ENCODE measurements around the gene HEXIM2. TPM values are rescaled to one million over a fixed set of nuclear protein-coding genes. Genes with fewer than 3 reads are reported as not detected.
A peak's percentile ranks its signal among the peaks of the same experiment; 100 is the strongest.

Gene HEXIM2
- total and polyA plus RNA-seq, 8 donors, result 0.92 to 34.4 (median 11.0) TPM

DNA sequence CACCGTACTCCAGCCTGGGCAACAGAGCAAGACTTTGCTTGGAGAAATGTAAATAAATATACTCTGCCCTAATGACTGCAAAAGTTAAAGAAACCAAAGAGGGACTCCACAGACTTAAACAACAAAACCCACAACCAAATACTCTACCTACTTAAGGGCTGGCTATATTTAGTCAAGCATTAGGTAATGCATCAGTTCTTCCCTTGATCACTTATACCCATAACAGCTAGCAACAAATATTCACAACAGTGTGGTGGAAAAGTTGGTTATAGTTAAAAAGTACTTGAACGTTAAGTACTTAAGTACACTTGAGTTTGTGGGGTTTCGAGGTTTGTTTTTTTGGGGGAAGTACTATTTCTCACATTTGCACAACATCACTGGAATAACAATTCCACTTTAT is 5.4 kb upstream of the HEXIM2 start:
- H3K27ac ChIP-seq, result peak overlapping the region in 2 of 5 donors; percentile 41 to 50
- TF ChIP-seq POLR2A (IDR thresholded peaks at IDR 0.05) (no peak), EP300 (IDR thresholded peaks at IDR 0.05) (no peak), POLR2AphosphoS5 (IDR thresholded peaks at IDR 0.05) (no peak)
- TF ChIP-seq, protein P1, sequence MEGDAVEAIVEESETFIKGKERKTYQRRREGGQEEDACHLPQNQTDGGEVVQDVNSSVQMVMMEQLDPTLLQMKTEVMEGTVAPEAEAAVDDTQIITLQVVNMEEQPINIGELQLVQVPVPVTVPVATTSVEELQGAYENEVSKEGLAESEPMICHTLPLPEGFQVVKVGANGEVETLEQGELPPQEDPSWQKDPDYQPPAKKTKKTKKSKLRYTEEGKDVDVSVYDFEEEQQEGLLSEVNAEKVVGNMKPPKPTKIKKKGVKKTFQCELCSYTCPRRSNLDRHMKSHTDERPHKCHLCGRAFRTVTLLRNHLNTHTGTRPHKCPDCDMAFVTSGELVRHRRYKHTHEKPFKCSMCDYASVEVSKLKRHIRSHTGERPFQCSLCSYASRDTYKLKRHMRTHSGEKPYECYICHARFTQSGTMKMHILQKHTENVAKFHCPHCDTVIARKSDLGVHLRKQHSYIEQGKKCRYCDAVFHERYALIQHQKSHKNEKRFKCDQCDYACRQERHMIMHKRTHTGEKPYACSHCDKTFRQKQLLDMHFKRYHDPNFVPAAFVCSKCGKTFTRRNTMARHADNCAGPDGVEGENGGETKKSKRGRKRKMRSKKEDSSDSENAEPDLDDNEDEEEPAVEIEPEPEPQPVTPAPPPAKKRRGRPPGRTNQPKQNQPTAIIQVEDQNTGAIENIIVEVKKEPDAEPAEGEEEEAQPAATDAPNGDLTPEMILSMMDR (IDR thresholded peaks at IDR 0.05), result no peak
- H3K4me1 ChIP-seq, result peaks cover 58 to 87% (median 71%) of the 10 kb centered on the region in 4 donors
- no peaks in the 10 kb centered on the region for H3K27me3 ChIP-seq
- no peak overlapping the region for H3K4me3 ChIP-seq
- WGBS, 5 donors, result 82 to 89% (median 85%) methylated on average over 3 of the region's 3 CpGs
- no peaks in the 10 kb centered on the region for H3K9me3 ChIP-seq
- no peak for DNase-seq
- no peaks in the 10 kb centered on the region for H3K36me3 ChIP-seq
- intact Hi-C loops (cut with DNase I; ENCODE audit: low total_unique reads), result no loop called here

- WGBS, 5 donors, result 0% methylated on average over 43 to 48 of the region's 48 CpGs
- intact Hi-C loops (cut with DNase I; ENCODE audit: low total_unique reads), result no loop called here
- Histone ChIP-seq H3K27ac (peak overlapping the region; percentile 98 to 100 (median 100)), H3K36me3 (peaks cover 0 to 6% (median 0%) of the 10 kb centered on the region in 4 donors), H3K4me3 (peak overlapping the region; percentile 56 to 96 (median 83)), H3K9me3 (no peaks in the 10 kb centered on the region), H3K27me3 (no peaks in the 10 kb centered on the region), H3K4me1 (peaks cover 47 to 64% (median 54%) of the 10 kb centered on the region in 4 donors)
- TF ChIP-seq, protein P1 (IDR thresholded peaks at IDR 0.05), result peak in 1 of 7 experiments; percentile 32
- no peak for TF ChIP-seq POLR2A (IDR thresholded peaks at IDR 0.05)
- peak; percentile 58 to 93 for DNase-seq
These were observed 1.0 kb upstream of the HEXIM2 start for GRCh38 chr17:45160447-45161287.

DNA sequence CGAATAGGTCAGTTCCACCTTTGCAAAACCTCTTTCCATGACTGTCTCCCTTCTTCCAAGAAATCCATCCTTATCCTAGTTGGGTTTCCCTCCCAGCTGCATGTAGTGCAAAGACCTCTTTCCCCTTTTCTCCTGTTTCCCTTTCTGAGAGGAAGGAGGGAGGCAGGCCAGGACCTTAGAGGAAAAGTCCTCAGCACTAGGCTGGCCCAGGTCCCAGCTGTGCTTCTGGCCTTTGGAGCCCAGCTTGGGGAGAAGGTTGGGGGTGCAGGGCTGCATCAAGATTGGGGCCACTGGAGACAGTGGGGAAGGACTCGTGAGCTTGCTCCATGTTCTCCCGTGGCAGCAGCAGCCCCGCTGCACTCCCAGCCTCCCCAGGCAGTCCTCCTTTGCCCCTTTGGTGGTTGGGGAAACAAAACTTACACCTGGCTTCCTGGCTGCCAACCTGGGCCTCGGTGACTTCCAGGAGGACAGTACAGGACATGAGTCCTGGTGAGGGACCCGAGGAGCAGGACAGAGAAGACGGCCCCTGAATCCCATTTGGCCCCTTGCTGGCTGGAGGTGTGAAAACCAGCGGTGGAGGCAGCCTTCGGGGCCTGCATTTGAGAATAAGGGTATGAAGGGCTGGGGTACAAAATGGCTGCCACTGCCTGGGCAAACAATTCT is 481 bp downstream of the HEXIM2 start:
- TF ChIP-seq, protein P1 (IDR thresholded peaks at IDR 0.05), result no peak
- no peak for TF ChIP-seq EP300 (IDR thresholded peaks at IDR 0.05)
- no peak for TF ChIP-seq POLR2AphosphoS5 (IDR thresholded peaks at IDR 0.05)
- no peak for TF ChIP-seq POLR2A (IDR thresholded peaks at IDR 0.05)
- Histone ChIP-seq H3K27ac (peak overlapping the region; percentile 48 to 100 (median 77)), H3K4me3 (peak overlapping the region; percentile 30 to 96 (median 65))

GRCh38 chr17:45164734-45165269 is 3.1 kb downstream of the HEXIM2 start:
- no peak for DNase-seq

More for the DNA sequence above, 481 bp downstream of the HEXIM2 start:
- peaks cover 37 to 50% (median 41%) of the 10 kb centered on the region in 4 donors for H3K4me1 ChIP-seq
- H3K27me3 ChIP-seq, result no peaks in the 10 kb centered on the region
- no peak for DNase-seq
- no peaks in the 10 kb centered on the region for H3K9me3 ChIP-seq
- intact Hi-C loops (cut with DNase I; ENCODE audit: low total_unique reads), result no loop called here
- 50 to 57% (median 54%) methylated on average over 9 of the region's 9 CpGs for WGBS, 5 donors
- peaks cover 0 to 6% (median 0%) of the 10 kb centered on the region in 4 donors for H3K36me3 ChIP-seq

More at GRCh38 chr17:45164734-45165269, 3.1 kb downstream of the HEXIM2 start:
- WGBS, 5 donors, result 88 to 100% (median 92%) methylated on average over 7 of the region's 7 CpGs
- H3K36me3 ChIP-seq, result peaks cover 0 to 17% (median 7%) of the 10 kb centered on the region in 4 donors
- TF ChIP-seq EP300 (IDR thresholded peaks at IDR 0.05), result no peak
- TF ChIP-seq, protein P1 (IDR thresholded peaks at IDR 0.05), result no peak
- no peak for TF ChIP-seq POLR2A (IDR thresholded peaks at IDR 0.05)
- TF ChIP-seq POLR2AphosphoS5 (IDR thresholded peaks at IDR 0.05), result no peak
- no peaks in the 10 kb centered on the region for H3K9me3 ChIP-seq
- H3K27ac ChIP-seq, result no peak overlapping the region
- peaks cover 11 to 24% (median 15%) of the 10 kb centered on the region in 4 donors for H3K4me1 ChIP-seq
- intact Hi-C loops (cut with DNase I; ENCODE audit: low total_unique reads), result no loop called here
- no peak overlapping the region for H3K4me3 ChIP-seq
- H3K27me3 ChIP-seq, result no peaks in the 10 kb centered on the region

Measured in stomach (tissue), 9 donors.